Neutrophil (primary cell): ENCODE measurements around the gene LGALS1.
"Not testable (repeated sequence)": the region's sequence is repeated elsewhere in the genome, so short reads cannot be mapped to it uniquely, and the experiment has no call there.

Experiments
- H3K27ac ChIP-seq: fragments of 200-600 bp; sonication (generic); 2 replicates; pipeline ENCODE4 v1.5.1; 2016; ENCODE audit warnings: mild to moderate bottlenecking, moderate library complexity
- H3K27me3 ChIP-seq: fragments of 200-600 bp; sonication (generic); 2 replicates; pipeline ENCODE4 v1.6.0; 2016; ENCODE audit warnings: mild to moderate bottlenecking
- H3K36me3 ChIP-seq: fragments of 200-600 bp; sonication (generic); 2 replicates; pipeline ENCODE4 v1.5.1; 2017
- H3K4me1 ChIP-seq, 2 experiments: fragments of 200-600 bp in 1 of 2; sonication (generic) in 1 of 2; 1 replicate in 1 of 2; 2 replicates in 1 of 2; pipeline versions ENCODE4 v1.5.1 to v1.6.1; 2013 to 2016; ENCODE audit warnings: low read depth in 1 of 2, low read length in 1 of 2, mild to moderate bottlenecking in 1 of 2, moderate library complexity in 1 of 2; ENCODE audit not compliant: control insufficient read depth in 1 of 2, insufficient read depth in 1 of 2
- H3K4me3 ChIP-seq, 2 experiments: fragments of 200-600 bp in 1 of 2; sonication (generic) in 1 of 2; 1 replicate in 1 of 2; 2 replicates in 1 of 2; pipeline ENCODE4 v1.5.1; 2013 to 2016; ENCODE audit warnings: low read depth in 1 of 2, low read length in 1 of 2, mild to moderate bottlenecking in 1 of 2, moderate library complexity in 1 of 2
- H3K9me3 ChIP-seq: fragments of 200-600 bp; sonication (generic); 2 replicates; pipeline ENCODE4 v1.5.1; 2016
- TF ChIP-seq, protein P1 (sequence below): fragments of 200-600 bp; sonication (generic); IDR thresholded peaks from 2 replicates; pipeline ENCODE4 v1.5.1; 2016; ENCODE audit warnings: antibody characterized with exemption

The LGALS1 gene

DNA sequence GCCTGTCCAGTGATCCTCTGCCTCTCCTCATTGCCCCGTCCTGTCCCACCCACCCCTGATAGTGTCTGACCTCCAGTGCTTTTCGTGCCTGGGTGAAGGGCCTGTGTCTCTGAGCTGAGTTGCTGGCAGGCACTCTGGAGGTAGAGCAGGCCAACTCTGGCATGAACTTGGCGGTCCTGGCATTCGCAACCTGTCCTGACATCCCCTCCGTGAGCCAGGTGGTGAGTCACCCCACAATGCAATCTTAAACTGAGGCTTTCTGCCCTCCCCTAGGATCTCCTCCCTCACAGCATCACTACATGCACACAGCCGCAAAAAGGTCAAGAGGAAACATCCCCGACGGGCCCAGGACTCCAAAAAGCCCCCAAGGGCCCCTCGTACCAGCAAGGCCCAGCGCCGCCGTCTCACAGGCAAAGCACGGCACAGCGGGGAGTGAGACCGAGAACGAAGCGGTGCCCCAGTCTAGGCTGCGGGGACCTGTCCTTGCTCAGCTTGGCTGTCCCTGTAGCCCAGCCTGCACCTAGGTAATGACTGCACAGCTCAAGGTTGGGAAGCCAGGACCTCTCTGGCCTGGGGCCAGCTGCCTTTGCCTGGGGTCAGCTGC is 15.6 kb downstream of the LGALS1 start:
- Histone ChIP-seq H3K4me3 (no peak overlapping the region), H3K9me3 (no peaks in the 10 kb centered on the region), H3K4me1 (peaks cover 13 to 15% of the 10 kb centered on the region in 2 experiments), H3K27ac (no peak overlapping the region), H3K27me3 (peaks cover 6% of the 10 kb centered on the region), H3K36me3 (peaks cover 76% of the 10 kb centered on the region)
- TF ChIP-seq, protein P1, sequence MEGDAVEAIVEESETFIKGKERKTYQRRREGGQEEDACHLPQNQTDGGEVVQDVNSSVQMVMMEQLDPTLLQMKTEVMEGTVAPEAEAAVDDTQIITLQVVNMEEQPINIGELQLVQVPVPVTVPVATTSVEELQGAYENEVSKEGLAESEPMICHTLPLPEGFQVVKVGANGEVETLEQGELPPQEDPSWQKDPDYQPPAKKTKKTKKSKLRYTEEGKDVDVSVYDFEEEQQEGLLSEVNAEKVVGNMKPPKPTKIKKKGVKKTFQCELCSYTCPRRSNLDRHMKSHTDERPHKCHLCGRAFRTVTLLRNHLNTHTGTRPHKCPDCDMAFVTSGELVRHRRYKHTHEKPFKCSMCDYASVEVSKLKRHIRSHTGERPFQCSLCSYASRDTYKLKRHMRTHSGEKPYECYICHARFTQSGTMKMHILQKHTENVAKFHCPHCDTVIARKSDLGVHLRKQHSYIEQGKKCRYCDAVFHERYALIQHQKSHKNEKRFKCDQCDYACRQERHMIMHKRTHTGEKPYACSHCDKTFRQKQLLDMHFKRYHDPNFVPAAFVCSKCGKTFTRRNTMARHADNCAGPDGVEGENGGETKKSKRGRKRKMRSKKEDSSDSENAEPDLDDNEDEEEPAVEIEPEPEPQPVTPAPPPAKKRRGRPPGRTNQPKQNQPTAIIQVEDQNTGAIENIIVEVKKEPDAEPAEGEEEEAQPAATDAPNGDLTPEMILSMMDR = no peak

DNA sequence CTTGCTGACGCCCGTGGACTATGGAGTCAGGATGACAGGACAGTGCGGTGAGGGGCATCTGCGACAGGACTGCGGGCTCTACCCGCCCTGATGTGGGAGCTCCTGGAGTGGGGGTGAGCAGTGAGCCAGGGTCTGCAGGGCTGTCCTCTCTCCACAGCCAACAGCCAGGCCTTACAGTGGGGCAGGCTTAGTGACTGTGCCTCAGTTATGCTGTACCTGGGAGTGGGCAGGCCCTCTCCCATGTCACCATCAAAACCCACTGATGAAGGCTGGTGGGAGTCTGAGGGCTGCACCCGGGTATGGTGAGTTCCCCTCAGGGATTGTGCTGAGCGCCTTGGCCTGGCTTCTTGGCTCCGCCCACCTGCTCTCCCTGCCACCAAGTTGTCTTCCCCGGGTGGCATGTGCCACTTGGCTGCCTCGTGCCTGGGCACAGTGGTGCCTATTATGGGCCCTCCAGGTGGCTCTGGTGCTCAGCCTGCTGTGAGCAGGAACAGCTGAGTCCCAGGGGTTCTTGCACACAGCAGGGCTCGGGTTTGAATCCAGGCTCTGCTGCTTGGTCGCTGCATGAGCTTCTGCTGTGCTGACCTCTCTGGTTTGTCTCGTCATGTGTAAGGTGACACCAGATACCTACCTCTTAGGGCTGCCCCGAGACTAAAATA is 17.3 kb downstream of the LGALS1 start:
- TF ChIP-seq, protein P1 = no peak
- peaks cover 9 to 10% of the 10 kb centered on the region in 2 experiments for H3K4me1 ChIP-seq
- no peaks in the 10 kb centered on the region for H3K9me3 ChIP-seq
- peaks cover 19% of the 10 kb centered on the region for H3K27me3 ChIP-seq
- H3K27ac ChIP-seq = no peak overlapping the region
- H3K4me3 ChIP-seq = no peak overlapping the region
- peaks cover 72% of the 10 kb centered on the region for H3K36me3 ChIP-seq

DNA sequence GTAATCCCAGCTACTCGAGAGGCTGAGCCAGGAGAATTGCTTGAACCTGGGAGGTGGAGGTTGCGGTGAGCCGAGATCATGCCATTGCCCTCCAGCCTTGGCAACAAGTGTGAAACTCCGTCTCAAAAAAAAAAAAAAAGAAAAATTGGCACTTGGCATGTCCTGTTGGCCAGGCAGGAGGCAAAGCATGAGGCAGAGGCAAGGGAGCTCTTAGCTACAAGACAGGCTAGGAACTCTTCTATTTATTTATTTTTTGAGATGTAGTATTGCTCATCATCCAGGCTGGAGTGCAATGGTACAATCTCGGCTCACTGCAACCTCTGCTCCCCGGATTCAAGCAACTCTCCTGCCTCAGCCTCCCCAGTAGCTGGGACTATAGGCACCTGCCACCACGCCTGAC is 18.7 kb downstream of the LGALS1 start:
- H3K27me3 ChIP-seq = peaks cover 19% of the 10 kb centered on the region
- not testable (repeated sequence) for H3K4me3 ChIP-seq, H3K27ac ChIP-seq, H3K9me3 ChIP-seq
- H3K4me1 ChIP-seq = peaks cover 9 to 10% of the 10 kb centered on the region in 2 experiments
- peaks cover 58% of the 10 kb centered on the region for H3K36me3 ChIP-seq

DNA sequence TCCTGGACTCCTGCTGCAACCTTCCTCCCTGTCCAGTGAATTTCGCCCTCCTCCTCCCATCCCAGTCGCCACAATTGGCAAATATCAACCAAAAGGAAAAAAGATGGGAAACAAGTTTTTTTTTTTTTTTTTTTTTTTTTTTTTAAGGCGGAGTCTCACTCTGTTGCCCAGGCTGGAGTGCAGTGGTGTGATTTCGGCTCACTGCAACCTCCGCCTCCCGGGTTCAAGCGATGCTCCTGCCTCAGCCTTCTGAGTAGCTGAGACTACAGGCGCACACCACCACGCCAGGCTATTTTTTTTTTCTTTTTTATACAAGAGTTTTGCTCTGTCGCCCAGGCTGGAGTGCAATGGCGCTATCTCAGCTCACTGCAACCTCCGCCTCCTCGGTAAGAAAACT is 20.8 kb downstream of the LGALS1 start:
- Histone ChIP-seq H3K27me3 (peaks cover 19% of the 10 kb centered on the region), H3K4me1 (peaks cover 17 to 18% of the 10 kb centered on the region in 2 experiments), H3K36me3 (peaks cover 37% of the 10 kb centered on the region), H3K4me3 (peak overlapping the region; percentile 23 to 32)
- H3K9me3 ChIP-seq, H3K27ac ChIP-seq: not testable (repeated sequence)

DNA sequence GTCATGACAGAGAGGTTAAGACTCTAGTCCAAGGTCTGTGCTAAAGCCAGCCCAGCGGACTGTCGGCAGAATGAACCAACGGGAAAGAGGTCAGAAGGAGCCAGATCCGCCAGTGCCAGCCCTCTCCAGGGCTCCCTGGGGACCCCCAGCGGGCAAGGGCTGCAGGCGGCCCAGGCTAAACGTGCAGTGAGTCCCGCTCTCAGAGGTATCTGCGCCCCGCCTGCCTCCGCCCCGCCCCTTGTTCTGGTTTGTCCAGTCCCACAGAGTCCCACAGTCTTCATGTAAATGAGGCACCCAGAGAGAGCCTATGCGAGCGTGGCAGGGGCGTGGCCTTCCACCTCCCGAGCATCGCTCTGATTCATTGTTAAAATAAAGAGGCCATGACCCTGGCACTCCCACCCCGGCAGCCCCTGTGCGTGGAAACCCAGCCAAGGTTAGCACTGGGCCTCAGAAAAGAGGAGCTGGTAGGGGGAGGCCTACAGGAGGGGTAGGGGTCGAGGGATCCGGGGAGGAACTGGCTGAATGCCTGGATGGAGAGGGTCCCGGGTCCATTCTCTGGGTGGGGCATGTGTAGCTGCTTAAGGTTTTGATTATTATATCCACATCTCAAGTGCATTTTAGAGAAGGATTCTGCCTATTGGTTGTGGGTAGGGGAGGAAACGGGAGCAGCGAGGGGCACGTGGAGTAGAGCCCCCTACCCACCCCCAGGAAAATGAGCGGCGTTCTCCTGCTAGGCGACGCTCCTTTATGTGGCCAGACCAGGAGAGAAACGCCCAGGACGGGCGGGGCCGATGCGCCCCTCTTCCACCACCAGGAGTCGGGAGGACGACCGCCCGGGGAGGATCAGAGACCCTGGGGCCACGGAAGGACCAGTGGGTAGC is 21.5 kb downstream of the LGALS1 start, which contains the start of gene TRIOBP:
Gene TRIOBP, plus strand, starts transcription at position 392 of the 881 bp plus-strand sequence. CDS start 4,318 bp downstream, outside the sequence.
- Histone ChIP-seq H3K36me3 (peaks cover 31% of the 10 kb centered on the region), H3K27me3 (peaks cover 19% of the 10 kb centered on the region), H3K4me1 (peaks cover 23 to 24% of the 10 kb centered on the region in 2 experiments), H3K4me3 (peak within 1 kb of the TSS; percentile 23 to 32), H3K27ac (no peak within 1 kb of the TSS), H3K9me3 (no peaks in the 10 kb centered on the region)
- TF ChIP-seq, protein P1 = peak; percentile 37

DNA sequence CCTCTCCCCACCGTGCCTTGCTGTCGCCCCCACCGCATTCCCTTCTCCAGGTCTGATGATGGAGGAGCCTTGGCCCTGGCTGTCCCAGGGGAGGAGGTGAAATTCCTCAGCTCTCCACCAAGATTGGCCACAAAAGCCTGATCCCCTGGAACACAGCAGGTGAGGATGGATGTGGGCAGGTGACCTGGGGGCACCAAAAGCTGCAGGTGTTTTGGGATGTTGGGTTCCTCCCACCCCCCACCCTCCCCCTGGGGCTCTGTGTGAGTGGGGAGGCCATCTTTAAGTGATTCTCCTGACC is 22.1 kb downstream of the LGALS1 start:
- H3K9me3 ChIP-seq = no peaks in the 10 kb centered on the region
- no peak overlapping the region for H3K27ac ChIP-seq
- TF ChIP-seq, protein P1 = no peak
- peaks cover 24 to 28% of the 10 kb centered on the region in 2 experiments for H3K4me1 ChIP-seq
- no peak overlapping the region for H3K4me3 ChIP-seq
- peaks cover 25% of the 10 kb centered on the region for H3K36me3 ChIP-seq
- H3K27me3 ChIP-seq = peaks cover 19% of the 10 kb centered on the region
